ENCODE results near the gene NXNL2.

- TF ChIP-seq SMARCA5 (IDR thresholded peaks at IDR 0.05) (no peak), RFX5 (IDR thresholded peaks at IDR 0.05; ENCODE audit: low read depth, low read length) (no peak), POLR2A (IDR thresholded peaks at IDR 0.05; ENCODE audit: low read depth, low read length) (no peak)
Observed at GRCh38 chr9:88578121-88579049, 43.4 kb downstream of the NXNL2 start.
